WERI-Rb-1 (cell line): ENCODE results near the gene HMCN2.

Source experiments
- DNase-seq: peaks from one replicate; pipeline ENCODE4 v3.0.0-alpha.2; 2020
- H3K27ac ChIP-seq: fragments of 250-450 bp; sonication (Bioruptor Pico); 2 replicates; pipeline ENCODE4 v1.5.1; 2020; ENCODE audit warnings: mild to moderate bottlenecking, moderate library complexity
- H3K27me3 ChIP-seq: fragments of 250-450 bp; sonication (Bioruptor Pico); 2 replicates; pipeline ENCODE4 v1.5.1; 2021; ENCODE audit warnings: mild to moderate bottlenecking, low read depth, moderate library complexity; ENCODE audit not compliant: insufficient read depth, severe bottlenecking
- H3K36me3 ChIP-seq: fragments of 250-450 bp; sonication (Bioruptor Pico); 2 replicates; pipeline ENCODE4 v1.5.1; 2020; ENCODE audit warnings: mild to moderate bottlenecking, moderate library complexity
- H3K4me3 ChIP-seq: 2 replicates; pipeline ENCODE4 v1.5.1; 2011; ENCODE audit warnings: low read depth, mild to moderate bottlenecking, control low read depth, low read length
- H3K9me3 ChIP-seq: fragments of 250-450 bp; sonication (Bioruptor Pico); 2 replicates; pipeline ENCODE4 v1.5.1; 2021; ENCODE audit warnings: mild to moderate bottlenecking, moderate library complexity; ENCODE audit not compliant: severe bottlenecking
- TF ChIP-seq, protein P1 (sequence below): IDR thresholded peaks from 2 replicates; pipeline ENCODE4 v1.5.1; 2011; ENCODE audit warnings: low read depth, mild to moderate bottlenecking, control low read depth, inconsistent platforms, low read length

HMCN2 gene

DNA sequence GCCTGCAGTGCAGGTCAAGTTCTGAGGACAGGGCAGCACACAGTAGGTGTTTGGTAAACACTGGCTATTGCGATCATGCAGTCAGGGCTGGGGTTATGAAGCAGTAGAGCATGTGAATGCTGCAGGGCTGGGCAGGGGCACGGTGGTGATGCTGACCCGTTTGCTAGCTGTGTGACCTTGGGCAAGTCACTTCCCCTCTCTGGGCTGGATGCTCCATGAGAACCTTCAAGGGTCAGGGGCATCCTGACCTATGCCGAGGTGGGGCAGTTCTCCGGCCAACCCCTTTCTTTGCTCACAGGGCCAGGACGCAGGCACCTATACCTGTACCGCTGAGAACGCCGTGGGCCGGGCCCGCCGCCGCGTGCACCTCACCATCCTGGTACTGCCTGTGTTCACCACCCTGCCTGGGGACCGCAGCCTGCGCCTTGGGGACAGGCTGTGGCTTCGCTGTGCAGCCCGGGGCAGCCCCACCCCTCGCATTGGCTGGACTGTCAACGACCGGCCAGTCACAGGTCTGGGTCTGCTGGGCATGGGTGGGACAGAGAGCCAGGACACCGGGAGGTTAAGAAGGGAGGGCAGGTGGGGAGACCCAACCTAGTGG is 140.2 kb downstream of the HMCN2 start:
- Histone ChIP-seq H3K27me3 (no peaks in the 10 kb centered on the region), H3K9me3 (peaks cover 4% of the 10 kb centered on the region), H3K4me3 (no peak overlapping the region), H3K27ac (no peak overlapping the region), H3K36me3 (no peaks in the 10 kb centered on the region)
- TF ChIP-seq, protein P1, sequence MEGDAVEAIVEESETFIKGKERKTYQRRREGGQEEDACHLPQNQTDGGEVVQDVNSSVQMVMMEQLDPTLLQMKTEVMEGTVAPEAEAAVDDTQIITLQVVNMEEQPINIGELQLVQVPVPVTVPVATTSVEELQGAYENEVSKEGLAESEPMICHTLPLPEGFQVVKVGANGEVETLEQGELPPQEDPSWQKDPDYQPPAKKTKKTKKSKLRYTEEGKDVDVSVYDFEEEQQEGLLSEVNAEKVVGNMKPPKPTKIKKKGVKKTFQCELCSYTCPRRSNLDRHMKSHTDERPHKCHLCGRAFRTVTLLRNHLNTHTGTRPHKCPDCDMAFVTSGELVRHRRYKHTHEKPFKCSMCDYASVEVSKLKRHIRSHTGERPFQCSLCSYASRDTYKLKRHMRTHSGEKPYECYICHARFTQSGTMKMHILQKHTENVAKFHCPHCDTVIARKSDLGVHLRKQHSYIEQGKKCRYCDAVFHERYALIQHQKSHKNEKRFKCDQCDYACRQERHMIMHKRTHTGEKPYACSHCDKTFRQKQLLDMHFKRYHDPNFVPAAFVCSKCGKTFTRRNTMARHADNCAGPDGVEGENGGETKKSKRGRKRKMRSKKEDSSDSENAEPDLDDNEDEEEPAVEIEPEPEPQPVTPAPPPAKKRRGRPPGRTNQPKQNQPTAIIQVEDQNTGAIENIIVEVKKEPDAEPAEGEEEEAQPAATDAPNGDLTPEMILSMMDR: no peak
- DNase-seq: no peak

DNA sequence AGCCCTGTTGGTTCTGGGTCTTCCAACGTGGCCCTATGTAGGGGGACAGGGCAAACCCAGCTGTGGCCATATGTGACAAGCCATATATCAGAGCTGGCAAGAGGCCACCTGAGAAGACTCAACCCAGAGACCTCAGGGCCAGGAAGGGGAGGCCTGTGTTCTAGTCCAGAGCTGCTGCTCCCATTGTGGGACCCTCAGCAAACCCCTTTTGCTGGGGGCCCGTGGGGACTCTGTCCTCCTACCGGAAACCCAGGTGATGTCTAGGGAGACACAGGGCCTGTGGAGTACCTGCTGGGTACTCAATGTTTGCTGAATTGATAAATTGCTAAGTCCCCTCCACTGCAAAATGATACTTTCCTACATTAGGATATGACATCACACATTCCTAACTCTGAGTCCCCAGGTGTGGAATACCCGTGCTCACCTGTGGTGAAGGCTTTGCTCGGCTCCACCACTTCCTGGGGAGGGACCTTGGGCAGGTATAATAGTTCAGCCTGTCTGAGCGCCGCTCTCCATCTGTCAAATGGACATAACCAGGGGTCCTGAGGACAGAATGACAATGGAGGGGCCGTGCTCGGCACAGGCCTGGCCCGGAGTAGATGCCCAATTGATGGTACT is 140.8 kb downstream of the HMCN2 start:
- no peak for DNase-seq
- H3K9me3 ChIP-seq: peaks cover 4% of the 10 kb centered on the region
- H3K27me3 ChIP-seq: no peaks in the 10 kb centered on the region
- no peaks in the 10 kb centered on the region for H3K36me3 ChIP-seq
- TF ChIP-seq, protein P1: no peak
- H3K27ac ChIP-seq: no peak overlapping the region
- no peak overlapping the region for H3K4me3 ChIP-seq

DNA sequence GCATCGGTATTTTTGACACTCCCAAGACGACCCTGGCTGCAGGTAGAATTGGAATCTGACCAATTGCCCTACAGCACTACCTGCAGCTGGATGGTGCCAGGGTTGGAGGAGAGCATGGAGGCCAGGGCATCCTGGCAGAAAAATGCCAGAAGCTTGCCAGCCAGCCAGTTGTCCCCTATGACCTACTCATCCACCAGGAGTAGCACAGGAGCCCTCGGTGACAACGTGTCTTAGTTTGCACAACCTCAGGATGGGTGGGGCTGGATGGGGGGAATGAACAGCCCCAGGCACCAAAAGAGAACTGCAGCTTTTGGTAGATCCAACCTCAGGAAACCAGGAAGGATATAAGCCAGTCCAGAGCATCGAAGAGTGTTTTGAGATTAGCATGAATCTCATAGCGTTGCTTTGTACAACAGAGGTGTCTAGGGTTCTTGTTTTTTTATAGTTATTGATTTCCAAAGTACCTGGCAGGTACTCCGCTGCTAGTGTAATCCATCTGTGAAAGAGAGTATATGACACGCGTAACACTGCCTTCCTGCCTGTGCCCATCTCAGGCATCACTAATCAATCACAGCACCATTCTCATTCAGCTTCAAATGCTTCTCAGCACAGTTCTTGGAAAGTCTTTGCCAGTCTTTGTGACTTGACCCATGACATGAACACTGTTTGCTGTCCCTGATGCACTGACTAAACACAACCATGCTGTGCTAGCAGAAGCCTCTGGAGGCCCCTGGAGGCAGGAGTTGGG is 142.5 kb downstream of the HMCN2 start:
- DNase-seq: no peak
- H3K27ac ChIP-seq: no peak overlapping the region
- TF ChIP-seq, protein P1: no peak
- H3K27me3 ChIP-seq: no peaks in the 10 kb centered on the region
- no peaks in the 10 kb centered on the region for H3K36me3 ChIP-seq
- H3K4me3 ChIP-seq: no peak overlapping the region
- H3K9me3 ChIP-seq: peaks cover 4% of the 10 kb centered on the region

DNA sequence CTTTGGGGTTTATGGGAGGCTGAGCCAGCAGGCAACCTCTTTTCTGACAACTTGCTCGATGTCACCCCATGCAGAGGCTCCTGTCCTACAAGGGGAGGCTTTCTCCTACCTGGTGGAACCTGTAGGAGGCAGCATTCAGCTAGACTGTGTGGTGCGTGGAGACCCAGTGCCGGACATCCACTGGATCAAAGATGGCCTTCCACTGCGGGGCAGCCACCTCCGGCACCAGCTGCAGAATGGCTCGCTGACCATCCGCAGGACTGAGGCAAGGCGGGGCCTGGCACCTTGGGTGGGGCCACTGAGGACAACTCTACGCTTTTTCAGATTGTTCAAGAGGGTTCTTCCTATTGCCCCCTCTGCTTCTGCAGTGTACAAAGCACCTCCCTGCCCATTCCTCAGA is 143.1 kb downstream of the HMCN2 start:
- TF ChIP-seq, protein P1: peak; percentile 48
- Histone ChIP-seq H3K27me3 (no peaks in the 10 kb centered on the region), H3K9me3 (peaks cover 4% of the 10 kb centered on the region), H3K4me3 (no peak overlapping the region), H3K36me3 (no peaks in the 10 kb centered on the region), H3K27ac (no peak overlapping the region)
- DNase-seq: no peak

DNA sequence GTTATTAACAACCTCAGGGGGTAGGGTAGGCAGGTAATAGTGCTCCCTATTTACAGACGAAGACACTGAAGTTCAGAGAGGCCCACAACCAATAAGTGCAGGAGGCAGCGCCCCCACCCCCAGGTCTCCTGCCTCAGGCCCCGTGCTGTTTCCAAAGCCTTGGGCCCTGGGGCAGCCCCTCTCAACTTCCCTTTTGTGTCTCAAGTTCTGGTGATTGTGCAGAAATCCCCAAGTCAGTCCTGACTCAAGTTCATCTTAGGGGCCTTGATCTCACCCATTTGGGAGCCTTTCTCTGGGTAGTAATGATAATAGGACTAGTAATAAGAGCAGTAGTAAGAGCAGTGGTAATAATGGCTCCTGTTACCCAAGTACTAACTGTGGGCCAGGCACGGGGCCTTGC is 143.7 kb downstream of the HMCN2 start:
- H3K4me3 ChIP-seq: no peak overlapping the region
- no peaks in the 10 kb centered on the region for H3K27me3 ChIP-seq
- H3K27ac ChIP-seq: no peak overlapping the region
- DNase-seq: no peak
- no peaks in the 10 kb centered on the region for H3K36me3 ChIP-seq
- H3K9me3 ChIP-seq: peaks cover 4% of the 10 kb centered on the region
- TF ChIP-seq, protein P1: no peak
